ENCODE data around the gene TAS2R40.

The TAS2R40 gene

GRCh38 chr7:143235561-143235960, 13.7 kb downstream of the TAS2R40 start:
- Histone ChIP-seq H3K27me3 (no peaks in the 10 kb centered on the region), H3K4me3 (ENCODE audit: low read depth in 1 of 2, low read length in 1 of 2) (no peak overlapping the region), H3K9me3 (no peaks in the 10 kb centered on the region), H3K27ac (no peak overlapping the region), H3K4me1 (ENCODE audit: control insufficient read depth in 1 of 2, insufficient read depth in 1 of 2, low read depth in 1 of 2, low read length in 1 of 2) (peaks cover 42 to 49% of the 10 kb centered on the region in 2 experiments), H3K36me3 (no peaks in the 10 kb centered on the region)
- no peak for TF ChIP-seq CTCF (IDR thresholded peaks at IDR 0.05)

- no peaks in the 10 kb centered on the region for H3K9me3 ChIP-seq
- no peak overlapping the region for H3K27ac ChIP-seq
- no peaks in the 10 kb centered on the region for H3K36me3 ChIP-seq
- no peak overlapping the region for H3K4me3 ChIP-seq (ENCODE audit: low read depth in 1 of 2, low read length in 1 of 2)
- TF ChIP-seq CTCF (IDR thresholded peaks at IDR 0.05), result no peak
- no peaks in the 10 kb centered on the region for H3K27me3 ChIP-seq
- peaks cover 47 to 53% of the 10 kb centered on the region in 2 experiments for H3K4me1 ChIP-seq (ENCODE audit: control insufficient read depth in 1 of 2, insufficient read depth in 1 of 2, low read depth in 1 of 2, low read length in 1 of 2)
These were observed 14.7 kb downstream of the TAS2R40 start for GRCh38 chr7:143236408-143236990.

- peaks cover 47 to 53% of the 10 kb centered on the region in 2 experiments for H3K4me1 ChIP-seq (ENCODE audit: control insufficient read depth in 1 of 2, insufficient read depth in 1 of 2, low read depth in 1 of 2, low read length in 1 of 2)
- H3K27me3 ChIP-seq, result no peaks in the 10 kb centered on the region
- H3K4me3 ChIP-seq (ENCODE audit: low read depth in 1 of 2, low read length in 1 of 2), result no peak overlapping the region
- TF ChIP-seq CTCF (IDR thresholded peaks at IDR 0.05), result no peak
- H3K27ac ChIP-seq, result peak overlapping the region; percentile 85
- H3K36me3 ChIP-seq, result no peaks in the 10 kb centered on the region
- H3K9me3 ChIP-seq, result no peaks in the 10 kb centered on the region
These were observed 15.5 kb downstream of the TAS2R40 start for GRCh38 chr7:143237366-143237765.

GRCh38 chr7:143238289-143238980, 16.6 kb downstream of the TAS2R40 start:
- Histone ChIP-seq H3K27ac (peak overlapping the region; percentile 85), H3K4me3 (ENCODE audit: low read depth in 1 of 2, low read length in 1 of 2) (peak overlapping the region; percentile 40 to 46), H3K4me1 (ENCODE audit: control insufficient read depth in 1 of 2, insufficient read depth in 1 of 2, low read depth in 1 of 2, low read length in 1 of 2) (peaks cover 47 to 52% of the 10 kb centered on the region in 2 experiments), H3K27me3 (no peaks in the 10 kb centered on the region), H3K9me3 (no peaks in the 10 kb centered on the region), H3K36me3 (no peaks in the 10 kb centered on the region)
- TF ChIP-seq CTCF (IDR thresholded peaks at IDR 0.05), result no peak

GRCh38 chr7:143239813-143240212, 18.0 kb downstream of the TAS2R40 start:
- no peaks in the 10 kb centered on the region for H3K36me3 ChIP-seq
- peaks cover 45 to 49% of the 10 kb centered on the region in 2 experiments for H3K4me1 ChIP-seq (ENCODE audit: control insufficient read depth in 1 of 2, insufficient read depth in 1 of 2, low read depth in 1 of 2, low read length in 1 of 2)
- no peaks in the 10 kb centered on the region for H3K9me3 ChIP-seq

More at GRCh38 chr7:143239813-143240212, 18.0 kb downstream of the TAS2R40 start:
- H3K27ac ChIP-seq, result peak overlapping the region; percentile 85
- H3K27me3 ChIP-seq, result no peaks in the 10 kb centered on the region
- no peak for TF ChIP-seq CTCF (IDR thresholded peaks at IDR 0.05)
- H3K4me3 ChIP-seq (ENCODE audit: low read depth in 1 of 2, low read length in 1 of 2), result peak overlapping the region; percentile 46 to 48
